ENCODE data around the gene PDE4D. TPM values are rescaled to one million over a fixed set of nuclear protein-coding genes. Genes with fewer than 3 reads are reported as not detected.

Gene PDE4D
- total and polyA plus RNA-seq, 12 donors = 1.2 to 18.9 (median 2.1) TPM

DNA sequence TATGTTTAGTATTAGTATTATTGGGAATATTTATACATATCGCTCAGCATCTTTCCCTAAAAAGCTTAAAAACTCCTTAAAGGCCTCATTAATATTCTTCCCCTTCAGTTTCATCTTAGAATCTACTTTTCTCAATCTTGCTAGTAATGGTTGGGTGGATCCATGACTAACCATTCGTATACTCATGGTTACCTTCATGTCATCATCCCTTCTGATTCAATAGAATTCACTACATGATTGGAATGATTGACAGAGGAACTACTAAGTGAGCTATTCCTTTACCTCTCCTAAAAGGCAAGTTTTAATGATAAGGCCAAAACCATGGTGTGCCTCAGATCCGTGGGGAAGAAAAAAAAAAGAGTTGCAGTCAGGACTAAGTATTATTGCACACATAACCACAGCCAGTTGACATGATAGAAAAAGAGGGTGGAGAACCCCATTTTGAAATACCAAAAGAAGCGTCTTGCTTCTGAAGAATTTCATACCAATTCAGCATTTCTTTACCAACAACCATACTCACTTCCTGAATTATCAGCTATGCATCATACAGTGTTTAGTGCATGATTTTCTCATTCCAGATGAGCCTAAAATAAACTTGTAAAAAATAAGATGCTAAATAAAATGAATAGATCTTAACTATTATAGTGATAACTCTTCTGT, 624.6 kb downstream of the PDE4D start:
- WGBS, 4 donors = 85 to 93% (median 89%) methylated on average over 4 of the region's 4 CpGs
- H3K9me3 ChIP-seq (replicated peaks in 1 of 3) = no peaks in the 10 kb centered on the region
- no peak overlapping the region for H3K4me3 ChIP-seq
- H3K4me1 ChIP-seq (replicated peaks in 1 of 2) = no peaks in the 10 kb centered on the region
- intact Hi-C loops (cut with DNase I) = no loop called here
- DNase-seq = no peak
- TF ChIP-seq, protein P1, sequence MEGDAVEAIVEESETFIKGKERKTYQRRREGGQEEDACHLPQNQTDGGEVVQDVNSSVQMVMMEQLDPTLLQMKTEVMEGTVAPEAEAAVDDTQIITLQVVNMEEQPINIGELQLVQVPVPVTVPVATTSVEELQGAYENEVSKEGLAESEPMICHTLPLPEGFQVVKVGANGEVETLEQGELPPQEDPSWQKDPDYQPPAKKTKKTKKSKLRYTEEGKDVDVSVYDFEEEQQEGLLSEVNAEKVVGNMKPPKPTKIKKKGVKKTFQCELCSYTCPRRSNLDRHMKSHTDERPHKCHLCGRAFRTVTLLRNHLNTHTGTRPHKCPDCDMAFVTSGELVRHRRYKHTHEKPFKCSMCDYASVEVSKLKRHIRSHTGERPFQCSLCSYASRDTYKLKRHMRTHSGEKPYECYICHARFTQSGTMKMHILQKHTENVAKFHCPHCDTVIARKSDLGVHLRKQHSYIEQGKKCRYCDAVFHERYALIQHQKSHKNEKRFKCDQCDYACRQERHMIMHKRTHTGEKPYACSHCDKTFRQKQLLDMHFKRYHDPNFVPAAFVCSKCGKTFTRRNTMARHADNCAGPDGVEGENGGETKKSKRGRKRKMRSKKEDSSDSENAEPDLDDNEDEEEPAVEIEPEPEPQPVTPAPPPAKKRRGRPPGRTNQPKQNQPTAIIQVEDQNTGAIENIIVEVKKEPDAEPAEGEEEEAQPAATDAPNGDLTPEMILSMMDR (IDR thresholded peaks at IDR 0.05) = no peak
- TF ChIP-seq POLR2A (IDR thresholded peaks at IDR 0.05) = no peak
- H3K36me3 ChIP-seq (replicated peaks in 1 of 2) = no peaks in the 10 kb centered on the region
- peaks cover 4% of the 10 kb centered on the region for H3K27me3 ChIP-seq
- H3K27ac ChIP-seq = no peak overlapping the region

DNA sequence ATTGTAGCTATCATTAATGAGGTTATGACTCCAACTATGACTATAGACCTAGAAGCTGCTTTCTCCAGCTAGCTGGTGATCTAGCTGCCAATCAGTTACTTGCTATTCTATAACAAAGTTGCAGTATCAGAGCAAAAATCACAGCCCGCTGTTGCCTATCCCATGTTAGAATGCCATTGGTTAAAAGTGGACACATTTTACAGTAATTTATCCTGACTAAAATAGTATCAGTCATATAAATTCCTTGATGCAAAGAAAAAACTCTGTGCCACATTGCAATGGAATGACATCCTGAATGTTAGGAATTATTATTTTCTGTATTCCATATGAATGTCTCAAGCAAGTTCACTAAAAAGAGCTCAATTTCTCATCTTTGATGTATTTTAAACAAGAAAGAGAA, 626.5 kb downstream of the PDE4D start:
- intact Hi-C loops (cut with DNase I) = no loop called here
- Histone ChIP-seq H3K36me3 (replicated peaks in 1 of 2) (no peaks in the 10 kb centered on the region), H3K27me3 (peaks cover 4% of the 10 kb centered on the region), H3K27ac (no peak overlapping the region), H3K4me1 (replicated peaks in 1 of 2) (no peaks in the 10 kb centered on the region), H3K9me3 (replicated peaks in 1 of 3) (no peaks in the 10 kb centered on the region), H3K4me3 (no peak overlapping the region)
- no peak for TF ChIP-seq POLR2A (IDR thresholded peaks at IDR 0.05)
- TF ChIP-seq, protein P1 (IDR thresholded peaks at IDR 0.05) = no peak
- WGBS, 4 donors = 25 to 100% (median 70%) methylated on average over 1 of the region's 1 CpG
- DNase-seq = no peak

DNA sequence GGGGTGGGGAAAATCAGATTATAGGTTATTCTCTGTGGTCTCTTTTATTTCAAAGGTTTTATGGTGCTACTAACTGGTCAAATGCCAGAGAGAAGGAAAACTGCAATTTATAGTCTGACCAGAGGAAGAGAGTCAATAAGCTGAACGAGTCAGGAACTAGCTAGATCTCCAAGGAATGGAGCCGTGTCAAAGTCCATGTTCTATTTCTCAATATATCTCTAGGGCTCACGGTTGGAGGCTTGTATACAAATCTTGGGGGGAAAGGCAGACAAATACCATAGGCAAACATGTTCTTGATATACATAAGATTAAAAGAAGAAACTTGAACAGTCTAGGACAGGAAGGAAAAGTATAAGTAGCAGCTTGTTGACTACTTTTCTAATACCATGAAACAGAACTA, 627.1 kb downstream of the PDE4D start:
- Histone ChIP-seq H3K36me3 (replicated peaks in 1 of 2) (no peaks in the 10 kb centered on the region), H3K27ac (no peak overlapping the region), H3K4me1 (replicated peaks in 1 of 2) (no peaks in the 10 kb centered on the region), H3K9me3 (replicated peaks in 1 of 3) (no peaks in the 10 kb centered on the region), H3K4me3 (no peak overlapping the region), H3K27me3 (peaks cover 4% of the 10 kb centered on the region)
- intact Hi-C loops (cut with DNase I) = no loop called here
- WGBS, 4 donors = 63 to 71% (median 65%) methylated on average over 3 of the region's 3 CpGs
- TF ChIP-seq, protein P1 (IDR thresholded peaks at IDR 0.05) = no peak
- no peak for TF ChIP-seq POLR2A (IDR thresholded peaks at IDR 0.05)
- no peak for DNase-seq

DNA sequence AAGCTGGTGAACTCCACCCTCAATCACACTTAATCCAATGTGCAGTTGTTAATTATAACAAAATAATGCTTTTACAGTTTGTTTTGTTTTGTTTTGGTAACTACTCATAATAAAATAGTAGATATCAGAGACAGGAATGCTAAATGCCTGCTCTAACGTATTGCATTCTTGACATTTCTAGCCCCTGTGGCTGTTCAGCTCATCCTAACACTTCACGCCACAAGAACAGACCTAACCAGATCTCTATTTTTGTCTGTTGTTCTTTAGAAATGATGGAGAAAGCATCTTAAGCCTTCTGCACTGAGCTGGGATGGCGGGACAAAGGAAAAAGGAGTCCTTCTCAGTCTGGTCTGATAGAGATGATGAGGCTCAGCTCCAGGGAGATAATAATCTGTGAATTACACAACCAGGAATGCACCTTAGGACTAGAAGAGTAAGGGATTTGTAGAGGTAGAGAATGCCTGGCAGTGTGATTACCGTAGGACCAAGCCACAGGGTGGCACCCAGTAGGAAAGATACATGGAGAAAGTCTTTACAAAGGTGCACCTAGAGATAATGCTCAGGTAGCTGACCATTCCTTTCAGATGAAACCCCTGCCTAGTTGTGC, 628.8 kb downstream of the PDE4D start:
- no peak overlapping the region for H3K27ac ChIP-seq
- H3K4me3 ChIP-seq = no peak overlapping the region
- no peaks in the 10 kb centered on the region for H3K36me3 ChIP-seq (replicated peaks in 1 of 2)
- intact Hi-C loops (cut with DNase I) = no loop called here
- TF ChIP-seq POLR2A (IDR thresholded peaks at IDR 0.05) = no peak
- TF ChIP-seq, protein P1 (IDR thresholded peaks at IDR 0.05) = no peak
- WGBS, 4 donors = 74 to 81% (median 76%) methylated on average over 4 of the region's 4 CpGs
- no peaks in the 10 kb centered on the region for H3K9me3 ChIP-seq (replicated peaks in 1 of 3)
- DNase-seq = no peak
- H3K4me1 ChIP-seq (replicated peaks in 1 of 2) = no peaks in the 10 kb centered on the region
- no peaks in the 10 kb centered on the region for H3K27me3 ChIP-seq
